Measurements from ENCODE around the gene CBL. TPM values are rescaled to one million over a fixed set of nuclear protein-coding genes. Genes with fewer than 3 reads are reported as not detected.

CBL gene
- total RNA-seq, 1 experiment from 2014 or later: 45.6 TPM

DNA sequence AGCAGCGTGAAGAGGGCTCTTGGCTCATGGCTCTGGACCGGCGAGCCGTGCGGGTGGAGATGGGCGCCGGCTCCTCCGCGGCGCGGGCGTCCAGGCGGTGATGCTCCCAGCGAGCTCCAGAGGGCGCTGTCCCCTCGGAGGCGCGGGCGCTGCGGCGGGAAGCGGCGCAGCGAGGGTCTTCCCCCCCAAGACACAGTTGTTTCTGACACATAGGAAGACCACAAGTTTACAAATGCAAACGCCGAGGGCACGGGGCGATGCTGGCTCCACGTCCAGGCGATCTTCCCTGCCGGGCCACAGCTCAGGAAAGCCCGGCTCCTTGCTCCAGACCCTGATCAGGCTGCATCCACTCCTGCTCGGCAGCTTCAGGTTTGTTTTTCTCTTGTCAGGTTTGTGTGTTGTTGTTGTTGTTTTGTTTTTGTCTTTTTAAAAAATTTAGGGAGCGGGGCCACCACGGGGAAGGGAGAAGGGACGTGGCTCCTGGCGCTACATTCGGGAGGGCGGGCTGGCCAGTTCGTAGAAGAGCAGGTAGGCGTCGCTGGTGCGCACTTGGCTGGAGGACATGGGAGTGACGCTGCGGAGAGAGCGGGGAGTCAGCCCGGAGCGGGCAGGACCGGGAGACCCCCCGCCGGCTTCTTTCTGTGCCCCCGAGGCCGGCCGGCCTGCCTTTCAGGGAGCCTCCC, 150.4 kb downstream of the CBL start (continued):
- no peak for TF ChIP-seq SMAD3 (CRISPR knock-in tag; IDR thresholded peaks at IDR 0.05; ENCODE audit: borderline replicate concordance)
- TF ChIP-seq, protein P1, sequence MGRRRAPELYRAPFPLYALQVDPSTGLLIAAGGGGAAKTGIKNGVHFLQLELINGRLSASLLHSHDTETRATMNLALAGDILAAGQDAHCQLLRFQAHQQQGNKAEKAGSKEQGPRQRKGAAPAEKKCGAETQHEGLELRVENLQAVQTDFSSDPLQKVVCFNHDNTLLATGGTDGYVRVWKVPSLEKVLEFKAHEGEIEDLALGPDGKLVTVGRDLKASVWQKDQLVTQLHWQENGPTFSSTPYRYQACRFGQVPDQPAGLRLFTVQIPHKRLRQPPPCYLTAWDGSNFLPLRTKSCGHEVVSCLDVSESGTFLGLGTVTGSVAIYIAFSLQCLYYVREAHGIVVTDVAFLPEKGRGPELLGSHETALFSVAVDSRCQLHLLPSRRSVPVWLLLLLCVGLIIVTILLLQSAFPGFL (CRISPR knock-in tag; IDR thresholded peaks at IDR 0.05; ENCODE audit: borderline replicate concordance): no peak
- no peak for TF ChIP-seq ZNF671 (CRISPR knock-in tag; IDR thresholded peaks at IDR 0.05)
- TF ChIP-seq, protein P2, sequence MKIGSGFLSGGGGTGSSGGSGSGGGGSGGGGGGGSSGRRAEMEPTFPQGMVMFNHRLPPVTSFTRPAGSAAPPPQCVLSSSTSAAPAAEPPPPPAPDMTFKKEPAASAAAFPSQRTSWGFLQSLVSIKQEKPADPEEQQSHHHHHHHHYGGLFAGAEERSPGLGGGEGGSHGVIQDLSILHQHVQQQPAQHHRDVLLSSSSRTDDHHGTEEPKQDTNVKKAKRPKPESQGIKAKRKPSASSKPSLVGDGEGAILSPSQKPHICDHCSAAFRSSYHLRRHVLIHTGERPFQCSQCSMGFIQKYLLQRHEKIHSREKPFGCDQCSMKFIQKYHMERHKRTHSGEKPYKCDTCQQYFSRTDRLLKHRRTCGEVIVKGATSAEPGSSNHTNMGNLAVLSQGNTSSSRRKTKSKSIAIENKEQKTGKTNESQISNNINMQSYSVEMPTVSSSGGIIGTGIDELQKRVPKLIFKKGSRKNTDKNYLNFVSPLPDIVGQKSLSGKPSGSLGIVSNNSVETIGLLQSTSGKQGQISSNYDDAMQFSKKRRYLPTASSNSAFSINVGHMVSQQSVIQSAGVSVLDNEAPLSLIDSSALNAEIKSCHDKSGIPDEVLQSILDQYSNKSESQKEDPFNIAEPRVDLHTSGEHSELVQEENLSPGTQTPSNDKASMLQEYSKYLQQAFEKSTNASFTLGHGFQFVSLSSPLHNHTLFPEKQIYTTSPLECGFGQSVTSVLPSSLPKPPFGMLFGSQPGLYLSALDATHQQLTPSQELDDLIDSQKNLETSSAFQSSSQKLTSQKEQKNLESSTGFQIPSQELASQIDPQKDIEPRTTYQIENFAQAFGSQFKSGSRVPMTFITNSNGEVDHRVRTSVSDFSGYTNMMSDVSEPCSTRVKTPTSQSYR (CRISPR knock-in tag; IDR thresholded peaks at IDR 0.05): no peak
- no peak for TF ChIP-seq SMAD4 (CRISPR knock-in tag; IDR thresholded peaks at IDR 0.05)
- TF ChIP-seq, protein P3, sequence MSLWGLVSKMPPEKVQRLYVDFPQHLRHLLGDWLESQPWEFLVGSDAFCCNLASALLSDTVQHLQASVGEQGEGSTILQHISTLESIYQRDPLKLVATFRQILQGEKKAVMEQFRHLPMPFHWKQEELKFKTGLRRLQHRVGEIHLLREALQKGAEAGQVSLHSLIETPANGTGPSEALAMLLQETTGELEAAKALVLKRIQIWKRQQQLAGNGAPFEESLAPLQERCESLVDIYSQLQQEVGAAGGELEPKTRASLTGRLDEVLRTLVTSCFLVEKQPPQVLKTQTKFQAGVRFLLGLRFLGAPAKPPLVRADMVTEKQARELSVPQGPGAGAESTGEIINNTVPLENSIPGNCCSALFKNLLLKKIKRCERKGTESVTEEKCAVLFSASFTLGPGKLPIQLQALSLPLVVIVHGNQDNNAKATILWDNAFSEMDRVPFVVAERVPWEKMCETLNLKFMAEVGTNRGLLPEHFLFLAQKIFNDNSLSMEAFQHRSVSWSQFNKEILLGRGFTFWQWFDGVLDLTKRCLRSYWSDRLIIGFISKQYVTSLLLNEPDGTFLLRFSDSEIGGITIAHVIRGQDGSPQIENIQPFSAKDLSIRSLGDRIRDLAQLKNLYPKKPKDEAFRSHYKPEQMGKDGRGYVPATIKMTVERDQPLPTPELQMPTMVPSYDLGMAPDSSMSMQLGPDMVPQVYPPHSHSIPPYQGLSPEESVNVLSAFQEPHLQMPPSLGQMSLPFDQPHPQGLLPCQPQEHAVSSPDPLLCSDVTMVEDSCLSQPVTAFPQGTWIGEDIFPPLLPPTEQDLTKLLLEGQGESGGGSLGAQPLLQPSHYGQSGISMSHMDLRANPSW (CRISPR knock-in tag; conservative IDR thresholded peaks at IDR 0.05; ENCODE audit: low read depth): no peak
- TF ChIP-seq, protein P4, sequence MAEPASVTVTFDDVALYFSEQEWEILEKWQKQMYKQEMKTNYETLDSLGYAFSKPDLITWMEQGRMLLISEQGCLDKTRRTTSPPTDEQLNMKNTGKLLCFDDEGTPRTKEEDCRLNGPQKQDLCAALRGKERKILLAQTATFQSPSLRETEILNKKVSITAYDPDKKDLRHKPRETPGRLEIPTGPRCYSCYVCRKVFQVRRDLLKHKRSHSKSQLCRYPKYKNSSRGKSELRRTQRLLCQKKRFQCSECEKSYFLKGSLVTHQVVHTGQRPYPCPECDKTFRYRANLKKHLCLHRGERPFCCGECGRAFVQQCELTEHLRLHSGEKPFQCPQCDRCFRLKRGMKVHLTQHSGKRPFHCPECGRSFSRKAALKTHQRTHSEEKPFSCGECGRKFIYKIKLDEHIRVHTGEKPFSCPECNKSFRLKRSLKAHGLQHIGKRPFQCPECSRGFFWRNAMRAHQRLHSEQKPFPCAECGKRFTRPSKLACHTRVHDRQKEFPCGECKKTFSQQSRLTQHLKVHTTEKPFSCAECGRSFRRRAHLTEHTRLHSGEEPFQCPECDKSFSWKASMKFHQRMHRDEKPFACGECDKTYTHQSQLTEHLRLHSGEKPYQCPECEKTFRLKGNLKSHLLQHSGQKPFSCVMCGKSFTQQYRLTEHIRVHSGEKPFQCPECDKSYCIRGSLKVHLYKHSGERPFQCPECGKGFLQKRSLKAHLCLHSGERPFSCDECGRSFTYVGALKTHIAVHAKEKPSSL (CRISPR knock-in tag; conservative IDR thresholded peaks at IDR 0.05): no peak
- TF ChIP-seq, protein P5, sequence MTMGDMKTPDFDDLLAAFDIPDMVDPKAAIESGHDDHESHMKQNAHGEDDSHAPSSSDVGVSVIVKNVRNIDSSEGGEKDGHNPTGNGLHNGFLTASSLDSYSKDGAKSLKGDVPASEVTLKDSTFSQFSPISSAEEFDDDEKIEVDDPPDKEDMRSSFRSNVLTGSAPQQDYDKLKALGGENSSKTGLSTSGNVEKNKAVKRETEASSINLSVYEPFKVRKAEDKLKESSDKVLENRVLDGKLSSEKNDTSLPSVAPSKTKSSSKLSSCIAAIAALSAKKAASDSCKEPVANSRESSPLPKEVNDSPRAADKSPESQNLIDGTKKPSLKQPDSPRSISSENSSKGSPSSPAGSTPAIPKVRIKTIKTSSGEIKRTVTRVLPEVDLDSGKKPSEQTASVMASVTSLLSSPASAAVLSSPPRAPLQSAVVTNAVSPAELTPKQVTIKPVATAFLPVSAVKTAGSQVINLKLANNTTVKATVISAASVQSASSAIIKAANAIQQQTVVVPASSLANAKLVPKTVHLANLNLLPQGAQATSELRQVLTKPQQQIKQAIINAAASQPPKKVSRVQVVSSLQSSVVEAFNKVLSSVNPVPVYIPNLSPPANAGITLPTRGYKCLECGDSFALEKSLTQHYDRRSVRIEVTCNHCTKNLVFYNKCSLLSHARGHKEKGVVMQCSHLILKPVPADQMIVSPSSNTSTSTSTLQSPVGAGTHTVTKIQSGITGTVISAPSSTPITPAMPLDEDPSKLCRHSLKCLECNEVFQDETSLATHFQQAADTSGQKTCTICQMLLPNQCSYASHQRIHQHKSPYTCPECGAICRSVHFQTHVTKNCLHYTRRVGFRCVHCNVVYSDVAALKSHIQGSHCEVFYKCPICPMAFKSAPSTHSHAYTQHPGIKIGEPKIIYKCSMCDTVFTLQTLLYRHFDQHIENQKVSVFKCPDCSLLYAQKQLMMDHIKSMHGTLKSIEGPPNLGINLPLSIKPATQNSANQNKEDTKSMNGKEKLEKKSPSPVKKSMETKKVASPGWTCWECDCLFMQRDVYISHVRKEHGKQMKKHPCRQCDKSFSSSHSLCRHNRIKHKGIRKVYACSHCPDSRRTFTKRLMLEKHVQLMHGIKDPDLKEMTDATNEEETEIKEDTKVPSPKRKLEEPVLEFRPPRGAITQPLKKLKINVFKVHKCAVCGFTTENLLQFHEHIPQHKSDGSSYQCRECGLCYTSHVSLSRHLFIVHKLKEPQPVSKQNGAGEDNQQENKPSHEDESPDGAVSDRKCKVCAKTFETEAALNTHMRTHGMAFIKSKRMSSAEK (CRISPR knock-in tag; IDR thresholded peaks at IDR 0.05; ENCODE audit: borderline replicate concordance): no peak
- TF ChIP-seq TCF7 (CRISPR knock-in tag; IDR thresholded peaks at IDR 0.05; ENCODE audit: low read depth): no peak
- TF ChIP-seq, protein P6, sequence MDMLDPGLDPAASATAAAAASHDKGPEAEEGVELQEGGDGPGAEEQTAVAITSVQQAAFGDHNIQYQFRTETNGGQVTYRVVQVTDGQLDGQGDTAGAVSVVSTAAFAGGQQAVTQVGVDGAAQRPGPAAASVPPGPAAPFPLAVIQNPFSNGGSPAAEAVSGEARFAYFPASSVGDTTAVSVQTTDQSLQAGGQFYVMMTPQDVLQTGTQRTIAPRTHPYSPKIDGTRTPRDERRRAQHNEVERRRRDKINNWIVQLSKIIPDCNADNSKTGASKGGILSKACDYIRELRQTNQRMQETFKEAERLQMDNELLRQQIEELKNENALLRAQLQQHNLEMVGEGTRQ (CRISPR knock-in tag; IDR thresholded peaks at IDR 0.05): no peak
- TF ChIP-seq, protein P7, sequence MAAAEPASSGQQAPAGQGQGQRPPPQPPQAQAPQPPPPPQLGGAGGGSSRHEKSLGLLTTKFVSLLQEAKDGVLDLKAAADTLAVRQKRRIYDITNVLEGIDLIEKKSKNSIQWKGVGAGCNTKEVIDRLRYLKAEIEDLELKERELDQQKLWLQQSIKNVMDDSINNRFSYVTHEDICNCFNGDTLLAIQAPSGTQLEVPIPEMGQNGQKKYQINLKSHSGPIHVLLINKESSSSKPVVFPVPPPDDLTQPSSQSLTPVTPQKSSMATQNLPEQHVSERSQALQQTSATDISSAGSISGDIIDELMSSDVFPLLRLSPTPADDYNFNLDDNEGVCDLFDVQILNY (CRISPR knock-in tag; IDR thresholded peaks at IDR 0.05): peak; percentile 91
- TF ChIP-seq ZNF396 (CRISPR knock-in tag; IDR thresholded peaks at IDR 0.05; ENCODE audit: borderline replicate concordance): no peak
- TF ChIP-seq, protein P8, sequence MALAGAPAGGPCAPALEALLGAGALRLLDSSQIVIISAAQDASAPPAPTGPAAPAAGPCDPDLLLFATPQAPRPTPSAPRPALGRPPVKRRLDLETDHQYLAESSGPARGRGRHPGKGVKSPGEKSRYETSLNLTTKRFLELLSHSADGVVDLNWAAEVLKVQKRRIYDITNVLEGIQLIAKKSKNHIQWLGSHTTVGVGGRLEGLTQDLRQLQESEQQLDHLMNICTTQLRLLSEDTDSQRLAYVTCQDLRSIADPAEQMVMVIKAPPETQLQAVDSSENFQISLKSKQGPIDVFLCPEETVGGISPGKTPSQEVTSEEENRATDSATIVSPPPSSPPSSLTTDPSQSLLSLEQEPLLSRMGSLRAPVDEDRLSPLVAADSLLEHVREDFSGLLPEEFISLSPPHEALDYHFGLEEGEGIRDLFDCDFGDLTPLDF (CRISPR knock-in tag; IDR thresholded peaks at IDR 0.05): no peak
- TF ChIP-seq NFE2L1 (CRISPR knock-in tag; IDR thresholded peaks at IDR 0.05): no peak
- no peak for TF ChIP-seq ZNF138 (CRISPR knock-in tag; conservative IDR thresholded peaks at IDR 0.05)
- no peak for TF ChIP-seq FOXJ3 (CRISPR knock-in tag; IDR thresholded peaks at IDR 0.05; ENCODE audit: borderline replicate concordance)
- peak; percentile 48 for TF ChIP-seq SP1 (CRISPR knock-in tag; conservative IDR thresholded peaks at IDR 0.05)
- TF ChIP-seq, protein P9, sequence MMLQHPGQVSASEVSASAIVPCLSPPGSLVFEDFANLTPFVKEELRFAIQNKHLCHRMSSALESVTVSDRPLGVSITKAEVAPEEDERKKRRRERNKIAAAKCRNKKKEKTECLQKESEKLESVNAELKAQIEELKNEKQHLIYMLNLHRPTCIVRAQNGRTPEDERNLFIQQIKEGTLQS (CRISPR knock-in tag; conservative IDR thresholded peaks at IDR 0.05): no peak
- TF ChIP-seq GTF2I (CRISPR knock-in tag; conservative IDR thresholded peaks at IDR 0.05): no peak
- no peak for TF ChIP-seq KAT7 (CRISPR knock-in tag; IDR thresholded peaks at IDR 0.05; ENCODE audit: borderline replicate concordance)
- no peak for TF ChIP-seq ELF4 (CRISPR knock-in tag; IDR thresholded peaks at IDR 0.05; ENCODE audit: low read depth)
